WTC11 (cell line): ENCODE measurements around the gene TP63.

Experiments used
- FOXP1 ChIP-seq: sonication (generic); formaldehyde crosslinking; IDR thresholded peaks from 2 replicates; pipeline ENCODE4 v1.8.0; 2022; ENCODE audit warnings: missing genetic modification reagents, mild to moderate bottlenecking, moderate library complexity, borderline replicate concordance
- NR2C2 ChIP-seq: sonication (generic); formaldehyde crosslinking; IDR thresholded peaks from 2 replicates; pipeline ENCODE4 v1.8.0; 2022; ENCODE audit warnings: mild to moderate bottlenecking, missing genetic modification reagents

DNA sequence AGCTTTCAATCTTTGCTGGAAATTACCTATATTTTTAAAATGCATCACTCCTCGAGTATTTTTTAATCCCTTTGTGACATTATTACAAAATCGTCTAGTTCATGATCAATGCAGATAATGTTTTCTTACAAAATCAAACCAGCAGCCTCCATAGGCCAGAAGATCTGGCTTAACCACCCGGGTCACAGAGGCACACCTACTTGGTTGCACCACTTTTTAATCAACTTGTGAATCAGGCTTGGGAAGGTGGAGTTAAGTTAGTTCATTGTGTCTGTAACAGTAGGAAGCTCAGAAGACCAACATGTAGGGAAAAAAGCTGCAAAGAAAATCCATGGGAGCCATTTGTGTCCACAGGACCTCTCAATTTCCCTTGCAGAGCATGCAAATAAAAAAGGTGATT, 148.0 kb downstream of the TP63 start:
- no peak for TF ChIP-seq NR2C2 (CRISPR knock-in tag)
- TF ChIP-seq FOXP1 (CRISPR knock-in tag), result no peak
